ENCODE results near the gene MIER3.

The MIER3 gene

DNA sequence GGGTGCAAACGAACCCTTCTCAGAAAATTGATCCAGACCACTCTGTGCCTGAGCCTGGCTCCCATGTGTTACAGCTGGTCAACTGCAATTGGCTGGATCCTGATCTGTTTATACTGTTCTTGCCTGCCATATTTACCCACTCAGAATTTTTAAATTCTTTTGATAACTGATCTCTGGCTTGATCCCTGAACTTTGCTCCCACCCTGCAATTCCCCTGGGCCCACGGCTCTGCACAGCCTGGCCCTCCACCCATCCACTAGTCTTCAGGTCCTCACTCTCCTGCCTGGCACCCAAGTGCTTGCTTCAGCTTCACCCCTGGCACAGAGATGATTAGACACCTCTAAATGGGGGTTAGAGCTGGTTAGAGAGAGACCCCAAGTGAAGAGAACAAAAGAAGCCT, 25.9 kb upstream of the MIER3 start:
- Histone ChIP-seq H3K4me3 (replicated peaks; ENCODE audit: insufficient read depth, low read length) (no peak overlapping the region), H3K27me3 (ENCODE audit: insufficient read depth, poor library complexity, severe bottlenecking) (no peaks in the 10 kb centered on the region), H3K27ac (replicated peaks) (no peak overlapping the region)
- DNase-seq (ENCODE audit: low read depth in 1 of 2, low spot score in 1 of 2): no peak
- TF ChIP-seq POLR2AphosphoS5 (IDR thresholded peaks at IDR 0.05; ENCODE audit: low read depth) (no peak), SPI1 (IDR thresholded peaks at IDR 0.05; ENCODE audit: borderline replicate concordance, low read depth) (no peak), GABPA (IDR thresholded peaks at IDR 0.05; ENCODE audit: low read depth) (no peak)
- TF ChIP-seq, protein P1, sequence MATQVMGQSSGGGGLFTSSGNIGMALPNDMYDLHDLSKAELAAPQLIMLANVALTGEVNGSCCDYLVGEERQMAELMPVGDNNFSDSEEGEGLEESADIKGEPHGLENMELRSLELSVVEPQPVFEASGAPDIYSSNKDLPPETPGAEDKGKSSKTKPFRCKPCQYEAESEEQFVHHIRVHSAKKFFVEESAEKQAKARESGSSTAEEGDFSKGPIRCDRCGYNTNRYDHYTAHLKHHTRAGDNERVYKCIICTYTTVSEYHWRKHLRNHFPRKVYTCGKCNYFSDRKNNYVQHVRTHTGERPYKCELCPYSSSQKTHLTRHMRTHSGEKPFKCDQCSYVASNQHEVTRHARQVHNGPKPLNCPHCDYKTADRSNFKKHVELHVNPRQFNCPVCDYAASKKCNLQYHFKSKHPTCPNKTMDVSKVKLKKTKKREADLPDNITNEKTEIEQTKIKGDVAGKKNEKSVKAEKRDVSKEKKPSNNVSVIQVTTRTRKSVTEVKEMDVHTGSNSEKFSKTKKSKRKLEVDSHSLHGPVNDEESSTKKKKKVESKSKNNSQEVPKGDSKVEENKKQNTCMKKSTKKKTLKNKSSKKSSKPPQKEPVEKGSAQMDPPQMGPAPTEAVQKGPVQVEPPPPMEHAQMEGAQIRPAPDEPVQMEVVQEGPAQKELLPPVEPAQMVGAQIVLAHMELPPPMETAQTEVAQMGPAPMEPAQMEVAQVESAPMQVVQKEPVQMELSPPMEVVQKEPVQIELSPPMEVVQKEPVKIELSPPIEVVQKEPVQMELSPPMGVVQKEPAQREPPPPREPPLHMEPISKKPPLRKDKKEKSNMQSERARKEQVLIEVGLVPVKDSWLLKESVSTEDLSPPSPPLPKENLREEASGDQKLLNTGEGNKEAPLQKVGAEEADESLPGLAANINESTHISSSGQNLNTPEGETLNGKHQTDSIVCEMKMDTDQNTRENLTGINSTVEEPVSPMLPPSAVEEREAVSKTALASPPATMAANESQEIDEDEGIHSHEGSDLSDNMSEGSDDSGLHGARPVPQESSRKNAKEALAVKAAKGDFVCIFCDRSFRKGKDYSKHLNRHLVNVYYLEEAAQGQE (IDR thresholded peaks at IDR 0.05; ENCODE audit: insufficient replicate concordance, low read depth): no peak
- TF ChIP-seq, protein P2, sequence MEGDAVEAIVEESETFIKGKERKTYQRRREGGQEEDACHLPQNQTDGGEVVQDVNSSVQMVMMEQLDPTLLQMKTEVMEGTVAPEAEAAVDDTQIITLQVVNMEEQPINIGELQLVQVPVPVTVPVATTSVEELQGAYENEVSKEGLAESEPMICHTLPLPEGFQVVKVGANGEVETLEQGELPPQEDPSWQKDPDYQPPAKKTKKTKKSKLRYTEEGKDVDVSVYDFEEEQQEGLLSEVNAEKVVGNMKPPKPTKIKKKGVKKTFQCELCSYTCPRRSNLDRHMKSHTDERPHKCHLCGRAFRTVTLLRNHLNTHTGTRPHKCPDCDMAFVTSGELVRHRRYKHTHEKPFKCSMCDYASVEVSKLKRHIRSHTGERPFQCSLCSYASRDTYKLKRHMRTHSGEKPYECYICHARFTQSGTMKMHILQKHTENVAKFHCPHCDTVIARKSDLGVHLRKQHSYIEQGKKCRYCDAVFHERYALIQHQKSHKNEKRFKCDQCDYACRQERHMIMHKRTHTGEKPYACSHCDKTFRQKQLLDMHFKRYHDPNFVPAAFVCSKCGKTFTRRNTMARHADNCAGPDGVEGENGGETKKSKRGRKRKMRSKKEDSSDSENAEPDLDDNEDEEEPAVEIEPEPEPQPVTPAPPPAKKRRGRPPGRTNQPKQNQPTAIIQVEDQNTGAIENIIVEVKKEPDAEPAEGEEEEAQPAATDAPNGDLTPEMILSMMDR (IDR thresholded peaks at IDR 0.05; ENCODE audit: insufficient read depth, low read length): no peak

DNA sequence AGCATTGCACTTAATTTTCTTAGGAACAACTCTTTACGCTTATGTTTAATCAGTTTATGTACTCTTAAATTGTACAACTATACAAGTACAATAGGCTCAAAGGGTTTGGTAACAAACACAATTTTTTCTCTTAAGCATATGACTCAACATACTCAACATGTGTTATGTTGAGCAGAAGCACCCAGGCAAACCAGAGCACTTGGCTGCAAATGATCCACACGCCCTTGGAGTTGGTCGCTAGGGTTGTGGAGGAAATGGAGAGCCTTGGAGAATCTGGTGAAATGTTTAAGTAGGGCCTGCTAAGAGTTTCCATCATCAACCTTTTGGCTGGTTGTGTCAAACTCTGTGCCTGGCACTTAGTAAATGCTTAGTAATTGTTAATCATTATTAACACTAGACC, 25.1 kb upstream of the MIER3 start:
- TF ChIP-seq, protein P2 (IDR thresholded peaks at IDR 0.05; ENCODE audit: insufficient read depth, low read length): no peak
- H3K4me3 ChIP-seq (replicated peaks; ENCODE audit: insufficient read depth, low read length): no peak overlapping the region
- no peaks in the 10 kb centered on the region for H3K27me3 ChIP-seq (ENCODE audit: insufficient read depth, poor library complexity, severe bottlenecking)
- no peak overlapping the region for H3K27ac ChIP-seq (replicated peaks)
- DNase-seq (ENCODE audit: low read depth in 1 of 2, low spot score in 1 of 2): no peak

DNA sequence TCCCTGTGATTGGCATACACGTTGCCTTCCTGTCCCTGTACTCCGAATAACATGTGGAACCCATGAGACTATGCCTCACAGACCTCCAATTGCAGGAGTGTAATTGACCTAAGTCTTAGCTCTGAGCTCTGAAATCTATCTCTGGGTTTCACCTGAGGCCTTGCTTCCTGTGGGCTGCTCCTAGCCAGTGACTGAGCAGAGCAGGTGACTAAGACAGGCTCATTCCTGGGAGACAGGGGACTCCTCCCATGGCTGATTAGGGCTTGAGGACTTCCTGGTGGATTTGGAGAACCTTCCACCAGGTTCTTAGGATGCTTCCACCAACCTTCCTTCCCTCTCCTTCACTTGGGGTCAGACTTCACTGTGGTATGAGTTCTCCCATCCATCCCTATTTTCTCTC, 22.3 kb upstream of the MIER3 start:
- H3K27me3 ChIP-seq (ENCODE audit: insufficient read depth, poor library complexity, severe bottlenecking): no peaks in the 10 kb centered on the region
- DNase-seq (ENCODE audit: low read depth in 1 of 2, low spot score in 1 of 2): no peak
- no peak overlapping the region for H3K4me3 ChIP-seq (replicated peaks; ENCODE audit: insufficient read depth, low read length)
- TF ChIP-seq SPI1 (IDR thresholded peaks at IDR 0.05; ENCODE audit: borderline replicate concordance, low read depth): no peak
- TF ChIP-seq, protein P1 (IDR thresholded peaks at IDR 0.05; ENCODE audit: insufficient replicate concordance, low read depth): no peak
- no peak for TF ChIP-seq GABPA (IDR thresholded peaks at IDR 0.05; ENCODE audit: low read depth)
- TF ChIP-seq, protein P2 (IDR thresholded peaks at IDR 0.05; ENCODE audit: insufficient read depth, low read length): no peak
- TF ChIP-seq POLR2AphosphoS5 (IDR thresholded peaks at IDR 0.05; ENCODE audit: low read depth): no peak
- no peak overlapping the region for H3K27ac ChIP-seq (replicated peaks)

DNA sequence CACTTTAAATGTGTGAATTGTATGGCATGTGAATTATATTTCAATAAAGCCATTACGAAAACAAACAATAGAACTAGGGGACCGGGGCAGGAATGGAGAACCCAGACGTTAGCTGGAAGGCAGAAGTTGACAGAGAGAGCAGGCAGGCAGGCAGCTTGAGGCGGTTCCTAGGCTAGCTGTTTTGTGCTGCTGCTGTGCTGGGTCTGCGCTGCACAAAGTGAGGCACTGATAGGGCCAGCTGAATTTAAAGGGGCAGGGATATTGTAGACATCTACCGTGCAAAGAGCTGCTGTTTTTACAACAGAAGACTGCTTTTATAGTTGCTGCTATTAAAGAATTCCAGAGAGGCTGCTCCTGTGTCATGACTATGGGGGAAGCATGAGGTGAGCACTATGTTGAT, 21.6 kb upstream of the MIER3 start:
- TF ChIP-seq, protein P2 (IDR thresholded peaks at IDR 0.05; ENCODE audit: insufficient read depth, low read length): no peak
- no peak for TF ChIP-seq SPI1 (IDR thresholded peaks at IDR 0.05; ENCODE audit: borderline replicate concordance, low read depth)
- Histone ChIP-seq H3K4me3 (replicated peaks; ENCODE audit: insufficient read depth, low read length) (no peak overlapping the region), H3K27me3 (ENCODE audit: insufficient read depth, poor library complexity, severe bottlenecking) (no peaks in the 10 kb centered on the region), H3K27ac (replicated peaks) (no peak overlapping the region)
- DNase-seq (ENCODE audit: low read depth in 1 of 2, low spot score in 1 of 2): no peak

Measured in HL-60 (cell line).